Fibroblast of mammary gland (primary cell): Measurements from ENCODE around the gene KCNQ5.

Experiments
- DNase-seq: peaks from one replicate; pipeline ENCODE4 v3.0.0-alpha.2; 2010; ENCODE audit warnings: low read depth
- H3K4me3 ChIP-seq: 2 replicates; pipeline ENCODE4 v1.5.1; 2011; ENCODE audit warnings: low read depth, mild to moderate bottlenecking, low read length, moderate library complexity; ENCODE audit not compliant: control insufficient read depth
- TF ChIP-seq, protein P1 (sequence below): conservative IDR thresholded peaks from 2 replicates; pipeline ENCODE4 v1.5.1; 2011; ENCODE audit warnings: low read depth, low read length, inconsistent platforms; ENCODE audit not compliant: control insufficient read depth, insufficient read depth

The KCNQ5 gene

DNA sequence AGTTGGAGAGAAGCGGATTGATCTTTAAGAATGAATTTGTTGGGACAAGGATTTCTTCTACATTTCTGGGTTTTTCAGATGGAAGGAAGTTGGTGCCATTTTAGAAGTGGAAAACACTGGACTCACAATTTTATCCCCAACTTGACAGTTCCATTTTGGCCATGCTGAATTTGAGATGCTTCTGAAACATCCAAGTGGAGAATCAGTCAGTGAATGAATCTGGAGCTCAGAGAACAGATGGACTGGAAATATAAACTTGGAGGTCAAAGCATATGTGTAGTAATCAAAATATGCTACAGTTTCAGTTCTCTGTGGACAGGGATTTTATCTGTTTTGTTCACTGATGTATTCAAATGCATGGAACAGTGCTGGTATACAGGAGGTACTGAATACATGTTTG, 89.9 kb downstream of the KCNQ5 start:
- DNase-seq = no peak
- H3K4me3 ChIP-seq = no peak overlapping the region
- TF ChIP-seq, protein P1, sequence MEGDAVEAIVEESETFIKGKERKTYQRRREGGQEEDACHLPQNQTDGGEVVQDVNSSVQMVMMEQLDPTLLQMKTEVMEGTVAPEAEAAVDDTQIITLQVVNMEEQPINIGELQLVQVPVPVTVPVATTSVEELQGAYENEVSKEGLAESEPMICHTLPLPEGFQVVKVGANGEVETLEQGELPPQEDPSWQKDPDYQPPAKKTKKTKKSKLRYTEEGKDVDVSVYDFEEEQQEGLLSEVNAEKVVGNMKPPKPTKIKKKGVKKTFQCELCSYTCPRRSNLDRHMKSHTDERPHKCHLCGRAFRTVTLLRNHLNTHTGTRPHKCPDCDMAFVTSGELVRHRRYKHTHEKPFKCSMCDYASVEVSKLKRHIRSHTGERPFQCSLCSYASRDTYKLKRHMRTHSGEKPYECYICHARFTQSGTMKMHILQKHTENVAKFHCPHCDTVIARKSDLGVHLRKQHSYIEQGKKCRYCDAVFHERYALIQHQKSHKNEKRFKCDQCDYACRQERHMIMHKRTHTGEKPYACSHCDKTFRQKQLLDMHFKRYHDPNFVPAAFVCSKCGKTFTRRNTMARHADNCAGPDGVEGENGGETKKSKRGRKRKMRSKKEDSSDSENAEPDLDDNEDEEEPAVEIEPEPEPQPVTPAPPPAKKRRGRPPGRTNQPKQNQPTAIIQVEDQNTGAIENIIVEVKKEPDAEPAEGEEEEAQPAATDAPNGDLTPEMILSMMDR = no peak

DNA sequence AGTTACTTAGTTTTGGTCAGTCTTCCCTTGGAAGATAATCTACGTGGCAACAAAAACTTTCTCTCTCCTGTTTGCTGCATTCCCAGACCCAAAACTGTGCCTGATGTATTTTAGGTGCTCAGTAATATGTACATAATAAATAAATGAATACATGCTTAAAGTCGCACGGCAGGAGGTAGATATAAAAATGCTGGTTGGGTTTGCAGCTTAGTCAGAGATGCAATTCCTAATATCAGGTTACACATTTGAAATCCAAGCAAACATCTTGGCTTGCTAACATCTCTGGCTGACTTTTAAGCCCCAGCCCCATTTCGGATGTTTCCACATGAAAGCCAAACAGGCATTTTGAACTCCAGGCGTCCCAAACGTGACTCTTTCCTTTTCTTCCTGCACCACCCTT, 91.0 kb downstream of the KCNQ5 start:
- TF ChIP-seq, protein P1 = no peak
- DNase-seq = no peak

DNA sequence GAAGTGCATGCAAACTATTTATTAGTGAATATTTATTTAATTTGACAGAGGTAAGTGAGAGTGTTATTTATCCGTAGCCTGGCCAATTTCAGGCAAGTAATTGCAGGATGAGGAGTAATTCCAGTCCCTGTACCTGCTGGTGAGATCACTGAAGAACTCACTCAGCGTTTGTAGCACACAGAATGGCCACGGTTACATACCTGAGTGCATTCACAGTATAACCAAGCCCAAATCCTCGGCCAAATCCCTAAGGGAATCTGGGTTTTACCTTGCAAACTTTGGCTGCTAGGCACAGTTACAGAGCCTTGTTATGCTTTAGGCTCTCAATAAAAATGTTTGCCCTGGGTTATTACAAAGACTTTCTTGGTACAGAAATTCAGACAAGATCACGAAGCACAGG, 93.3 kb downstream of the KCNQ5 start:
- TF ChIP-seq, protein P1 = no peak
- H3K4me3 ChIP-seq = no peak overlapping the region
- DNase-seq = no peak

More for the DNA sequence above, 91.0 kb downstream of the KCNQ5 start:
- no peak overlapping the region for H3K4me3 ChIP-seq

DNA sequence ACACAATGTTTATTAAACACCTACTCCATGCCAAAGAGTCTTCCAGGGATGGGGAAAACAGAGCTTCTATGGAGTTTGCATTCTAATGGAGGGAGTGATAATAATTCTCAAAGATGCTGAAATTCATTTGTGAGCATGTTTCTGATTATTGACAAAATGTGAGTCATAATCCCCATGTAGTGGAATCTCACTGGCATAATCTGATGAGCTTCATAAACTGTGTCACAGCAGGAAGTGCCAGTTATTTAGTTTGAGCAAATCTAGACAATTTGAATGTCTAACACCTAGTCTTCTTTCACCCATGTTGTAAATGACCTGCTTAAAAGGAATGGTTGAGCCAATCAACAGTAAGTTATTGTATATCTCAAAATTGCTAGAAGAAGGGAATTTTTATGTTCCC, 95.1 kb downstream of the KCNQ5 start:
- DNase-seq = peak; percentile 13
- TF ChIP-seq, protein P1 = no peak
- H3K4me3 ChIP-seq = no peak overlapping the region

DNA sequence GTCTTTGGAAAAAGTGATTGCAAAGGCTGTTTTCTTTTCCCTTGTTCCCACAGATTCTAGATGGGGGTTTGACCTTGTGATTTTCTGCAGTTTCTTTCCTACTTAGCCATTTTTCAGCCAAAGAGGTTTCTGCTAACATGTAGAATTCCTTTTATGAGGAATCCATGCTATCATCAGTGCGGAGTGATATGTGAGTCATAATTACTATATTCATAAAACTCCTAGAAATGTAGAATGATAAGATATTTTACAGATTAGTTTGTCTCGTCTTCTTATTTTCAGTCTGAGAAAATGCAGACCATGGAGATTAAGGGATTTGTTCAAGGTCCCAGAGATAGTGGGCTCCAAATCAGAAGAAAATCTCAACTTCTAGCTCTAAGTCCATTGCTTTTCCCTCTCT, 98.6 kb downstream of the KCNQ5 start:
- no peak for DNase-seq
- TF ChIP-seq, protein P1 = no peak
- H3K4me3 ChIP-seq = no peak overlapping the region

DNA sequence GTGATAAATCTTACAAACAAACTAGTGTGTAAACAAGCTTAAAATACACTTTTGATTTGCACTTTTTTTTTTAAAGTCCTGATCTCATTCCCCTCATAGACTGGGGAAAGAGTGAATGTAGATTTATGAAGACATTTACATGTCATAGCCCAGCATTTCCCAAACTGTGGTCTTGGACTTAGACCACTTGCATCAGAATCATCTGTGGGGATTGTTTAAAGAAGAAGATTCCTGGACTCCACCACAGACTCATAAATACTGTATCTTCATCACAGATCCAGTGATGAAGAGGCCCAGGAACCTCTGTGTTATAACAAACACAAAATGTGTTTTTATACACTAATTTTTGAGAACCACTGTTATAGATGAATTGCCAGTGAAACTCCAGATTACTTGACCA, 99.5 kb downstream of the KCNQ5 start:
- no peak overlapping the region for H3K4me3 ChIP-seq
- TF ChIP-seq, protein P1 = no peak
- DNase-seq = no peak

DNA sequence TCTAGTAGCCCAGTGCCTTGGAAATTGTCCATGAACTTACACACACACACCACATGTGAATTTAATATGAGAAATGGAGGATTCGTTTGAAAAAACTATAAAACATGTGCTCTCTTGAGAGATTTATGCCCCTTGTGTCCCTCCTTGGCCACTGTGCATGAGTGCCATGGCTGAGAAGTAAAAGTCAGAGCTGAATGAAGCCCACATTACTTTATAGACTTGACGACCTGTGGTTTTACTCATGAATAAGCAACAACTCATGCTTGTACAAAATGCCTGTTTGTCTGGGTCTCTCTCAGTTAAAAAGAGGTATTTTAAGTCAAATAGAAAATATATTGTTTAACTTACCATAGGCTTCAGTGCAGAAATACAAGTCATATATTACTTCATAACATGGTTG, 102.7 kb downstream of the KCNQ5 start:
- peak; percentile 5 for DNase-seq
- no peak overlapping the region for H3K4me3 ChIP-seq

More for the DNA sequence above, 102.7 kb downstream of the KCNQ5 start:
- TF ChIP-seq, protein P1 = no peak
